ENCODE results near the gene PITPNB. TPM values are rescaled to one million over a fixed set of nuclear protein-coding genes. Genes with fewer than 3 reads are reported as not detected.
A peak's percentile ranks its signal among the peaks of the same experiment; 100 is the strongest.

The PITPNB gene
- total RNA-seq (72.0 TPM), polyA plus RNA-seq (ENCODE audit: insufficient read depth, low read depth, low replicate concordance) (23.7 TPM)
- long read RNA-seq, donor 1, partial matches to known transcripts: 5 of 14 reads
- long read RNA-seq, donor 1, other reads (novel, unspliced or antisense): 9 of 14 reads
- long read RNA-seq, donor 2, partial matches to known transcripts: 5 of 18 reads
- long read RNA-seq, donor 2, other reads (novel, unspliced or antisense): 10 of 18 reads
- long read RNA-seq, donor 3, partial matches to known transcripts: 0 of 9 reads
- long read RNA-seq, donor 3, other reads (novel, unspliced or antisense): 6 of 9 reads
- long read RNA-seq, donor 4, partial matches to known transcripts: 10 of 25 reads
- long read RNA-seq, donor 4, other reads (novel, unspliced or antisense): 13 of 25 reads
- long read RNA-seq, donor 5: 0 reads
- long read RNA-seq, donor 6, partial matches to known transcripts: 8 of 24 reads
- long read RNA-seq, donor 6, other reads (novel, unspliced or antisense): 15 of 24 reads
- long read RNA-seq, donor 7, partial matches to known transcripts: 1 of 46 reads
- long read RNA-seq, donor 7, other reads (novel, unspliced or antisense): 42 of 46 reads
- long read RNA-seq, donor 8: 0 reads
- long read RNA-seq, donor 9, partial matches to known transcripts: 0 of 9 reads
- long read RNA-seq, donor 9, other reads (novel, unspliced or antisense): 8 of 9 reads
- long read RNA-seq, donor 10, partial matches to known transcripts: 0 of 13 reads
- long read RNA-seq, donor 10, other reads (novel, unspliced or antisense): 10 of 13 reads

GRCh38 chr22:27919222-27919941, at the start of gene PITPNB:
PITPNB (minus strand) TSS chr22:27919256; CDS start chr22:27919191, 65 bp downstream.
- Histone ChIP-seq H3K27me3 (ENCODE audit: control insufficient read depth, insufficient read depth, low read length) (no peaks in the 10 kb centered on the region), H3K9me3 (ENCODE audit: control insufficient read depth in 2 of 3, insufficient read depth in 1 of 3, low read length in 3 of 3) (no peaks in the 10 kb centered on the region), H3K36me3 (ENCODE audit: control insufficient read depth in 2 of 3, insufficient read depth in 3 of 3, low read length in 3 of 3) (peaks cover 0 to 3% (median 0%) of the 10 kb centered on the region in 3 donors), H3K27ac (ENCODE audit: low read depth in 2 of 2, low read length in 2 of 2) (peak within 1 kb of the TSS; percentile 98 to 100), H3K4me1 (ENCODE audit: control insufficient read depth in 2 of 3, insufficient read depth in 2 of 3, low read depth in 1 of 3, low read length in 3 of 3) (peaks cover 0 to 19% (median 15%) of the 10 kb centered on the region in 3 donors), H3K9ac (ENCODE audit: low read length in 3 of 3) (peak within 1 kb of the TSS; percentile 79 to 99 (median 95)), H3K4me3 (ENCODE audit: low read length in 3 of 3) (peak within 1 kb of the TSS; percentile 85 to 92 (median 90))
- peak; percentile 99 to 100 (median 99) for DNase-seq
- no peak for TF ChIP-seq CTCF (IDR thresholded peaks at IDR 0.05; ENCODE audit: borderline replicate concordance, extremely low read depth, insufficient read depth)
- intact Hi-C loops (cut with DNase I): no loop called here
- peak; percentile 15 for FAIRE-seq

DNA sequence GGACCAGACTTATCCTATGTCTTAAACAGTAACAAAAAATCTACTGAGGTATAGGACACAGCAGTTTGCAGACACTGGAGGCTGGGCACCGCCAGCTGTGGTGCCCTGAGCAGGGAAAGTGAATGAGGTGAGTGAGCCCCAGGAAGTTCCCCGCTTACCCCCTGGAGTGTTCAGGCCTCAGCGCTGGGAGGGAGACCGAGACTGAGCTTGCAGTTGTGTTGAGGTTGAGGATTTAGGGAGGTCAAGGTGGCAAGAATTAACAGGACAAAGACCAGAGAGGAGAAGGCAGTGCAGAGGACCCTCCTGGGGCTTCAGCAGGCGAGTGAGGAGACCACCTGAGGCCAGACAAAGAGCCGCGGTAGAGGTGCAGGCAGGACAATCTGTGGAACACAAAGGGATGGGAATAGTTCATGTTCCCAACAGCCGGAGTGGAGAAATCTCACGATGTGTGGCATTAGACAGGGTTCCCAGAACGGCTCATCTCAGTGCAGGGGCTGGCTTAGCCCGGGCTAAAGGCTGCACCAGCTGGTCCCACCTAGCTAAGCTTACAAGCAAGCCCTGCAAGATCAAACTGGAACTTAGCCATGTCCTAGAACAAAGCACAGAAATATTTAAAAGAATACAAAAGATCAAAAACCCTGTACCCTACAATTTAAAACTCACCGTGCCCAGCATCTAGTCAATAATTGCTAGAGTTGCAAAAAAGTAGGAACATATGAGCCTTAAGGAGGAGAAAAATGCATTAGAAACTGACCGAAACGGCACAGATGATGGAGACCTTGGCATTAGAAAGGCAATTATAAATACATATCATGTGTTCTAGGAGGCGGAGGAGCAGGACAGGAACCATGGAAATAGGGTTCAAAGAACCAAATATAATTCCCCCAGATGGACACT, 47.4 kb upstream of the PITPNB start:
- DNase-seq (no peak), FAIRE-seq (no peak)
- intact Hi-C loops (cut with DNase I): no loop called here
- TF ChIP-seq CTCF (IDR thresholded peaks at IDR 0.05; ENCODE audit: borderline replicate concordance, extremely low read depth, insufficient read depth): no peak
- H3K9ac ChIP-seq (ENCODE audit: low read length in 3 of 3): no peak overlapping the region
- H3K36me3 ChIP-seq (ENCODE audit: control insufficient read depth in 2 of 3, insufficient read depth in 3 of 3, low read length in 3 of 3): no peaks in the 10 kb centered on the region
- no peak overlapping the region for H3K27ac ChIP-seq (ENCODE audit: low read depth in 2 of 2, low read length in 2 of 2)
- peaks cover 2 to 9% (median 4%) of the 10 kb centered on the region in 3 donors for H3K9me3 ChIP-seq (ENCODE audit: control insufficient read depth in 2 of 3, insufficient read depth in 1 of 3, low read length in 3 of 3)
- H3K27me3 ChIP-seq (ENCODE audit: control insufficient read depth, insufficient read depth, low read length): no peaks in the 10 kb centered on the region
- no peak overlapping the region for H3K4me3 ChIP-seq (ENCODE audit: low read length in 3 of 3)
- peaks cover 0 to 2% (median 0%) of the 10 kb centered on the region in 3 donors for H3K4me1 ChIP-seq (ENCODE audit: control insufficient read depth in 2 of 3, insufficient read depth in 2 of 3, low read depth in 1 of 3, low read length in 3 of 3)

Data from kidney (tissue), 22 donors.